H1 (cell line): ENCODE data around the gene CR2. TPM values are rescaled to one million over a fixed set of nuclear protein-coding genes. Genes with fewer than 3 reads are reported as not detected.

Experiments used
- CTCF ChIA-PET: fragments of 300-600 bp; sonication (Branson Sonifier 250); formaldehyde crosslinking; loops from one replicate; lab custom pipeline; 2021; ENCODE audit not compliant: partially characterized antibody; lab: Charles Lee
- POLR2A ChIA-PET: fragments of 300-600 bp; sonication (Branson Sonifier 250); formaldehyde crosslinking; loops from one replicate; lab custom pipeline; 2021; ENCODE audit warnings: inconsistent platforms; ENCODE audit not compliant: partially characterized antibody; lab: Charles Lee
- DNase-seq, 2 experiments: peaks; one replicate each; pipeline versions ENCODE4 v3.0.0 to v3.0.0-alpha.2; 2010 to 2022; ENCODE audit warnings: low spot score in 2 of 2, low read depth in 1 of 2, mixed read lengths in 1 of 2
- FAIRE-seq: peaks from 2 replicates; lab custom pipeline; 2011; peaks lifted over from hg19 to GRCh38; lab: Jason Lieb, UNC
- H2AFZ ChIP-seq: 2 replicates; pipeline ENCODE4 v1.8.1; 2012; ENCODE audit warnings: low read length, inconsistent platforms
- H2AK5ac ChIP-seq: 2 replicates; pipeline ENCODE4 v1.6.1; 2013; ENCODE audit warnings: low read depth, low read length
- H2BK120ac ChIP-seq: replicated peaks from 2 replicates; pipeline ENCODE3; 2013; ENCODE audit warnings: low read depth, low read length, inconsistent platforms
- H2BK12ac ChIP-seq: 2 replicates; pipeline ENCODE4 v1.6.1; 2013; ENCODE audit warnings: low read depth, low read length
- H2BK15ac ChIP-seq: 2 replicates; pipeline ENCODE4 v1.6.1; 2013; ENCODE audit warnings: low read length
- H2BK20ac ChIP-seq: 2 replicates; pipeline ENCODE4 v1.6.1; 2013; ENCODE audit warnings: low read length
- H2BK5ac ChIP-seq: 2 replicates; pipeline ENCODE4 v1.6.1; 2013; ENCODE audit warnings: low read depth, low read length
- H3K14ac ChIP-seq: 2 replicates; pipeline ENCODE4 v1.6.1; 2013; ENCODE audit warnings: inconsistent platforms; ENCODE audit not compliant: insufficient read length
- H3K18ac ChIP-seq: 2 replicates; pipeline ENCODE4 v1.6.1; 2013; ENCODE audit warnings: low read length; ENCODE audit errors: extremely low read depth
- H3K23ac ChIP-seq: 2 replicates; pipeline ENCODE4 v1.6.1; 2013; ENCODE audit warnings: inconsistent platforms; ENCODE audit not compliant: insufficient read length
- H3K23me2 ChIP-seq: 2 replicates; pipeline ENCODE4 v1.6.1; 2013; ENCODE audit warnings: low read depth, low read length
- H3K27ac ChIP-seq: 2 replicates; pipeline ENCODE4 v1.6.1; 2011; ENCODE audit warnings: low read depth, low read length, inconsistent platforms
- H3K27me3 ChIP-seq, 4 experiments: replicated peaks in 1 of 4; 1 replicate in 1 of 4; 2 replicates in 3 of 4; pipeline versions ENCODE4 v1.6.1 to v1.8.1; 2011 to 2013; ENCODE audit warnings: low read length in 3 of 4, mild to moderate bottlenecking in 3 of 4, inconsistent platforms in 2 of 4, mixed read lengths in 2 of 4, moderate library complexity in 1 of 4; ENCODE audit not compliant: control insufficient read depth in 3 of 4, insufficient read depth in 3 of 4; ENCODE audit errors: extremely low read depth in 1 of 4
- H3K36me3 ChIP-seq, 4 experiments: 2 replicates each; pipeline versions ENCODE4 v1.6.1 to v1.8.1; 2011 to 2013; ENCODE audit warnings: mild to moderate bottlenecking in 4 of 4, low read length in 3 of 4, moderate library complexity in 2 of 4, control low read depth in 1 of 4, inconsistent platforms in 1 of 4; ENCODE audit not compliant: insufficient read depth in 4 of 4, control insufficient read depth in 2 of 4
- H3K4ac ChIP-seq: replicated peaks from 2 replicates; pipeline ENCODE3; 2013; ENCODE audit warnings: low read length, low read depth, mixed read lengths, inconsistent platforms; ENCODE audit not compliant: insufficient read length
- H3K4me1 ChIP-seq, 4 experiments: replicated peaks in 1 of 4; 1 replicate in 1 of 4; 2 replicates in 3 of 4; pipeline versions ENCODE4 v1.6.1 to v1.8.1; 2011 to 2013; ENCODE audit warnings: low read length in 3 of 4, inconsistent platforms in 2 of 4, mixed read lengths in 1 of 4; ENCODE audit not compliant: insufficient read depth in 4 of 4, control insufficient read depth in 3 of 4
- H3K4me2 ChIP-seq, 2 experiments: 2 replicates each; pipeline versions ENCODE4 v1.6.1 to v1.8.1; 2011 to 2013; ENCODE audit warnings: low read depth in 2 of 2, low read length in 2 of 2, control low read depth in 1 of 2, inconsistent platforms in 1 of 2, mild to moderate bottlenecking in 1 of 2; ENCODE audit not compliant: insufficient read depth in 1 of 2
- H3K4me3 ChIP-seq, 4 experiments: fragments of 200-600, 300-600 bp in 1 of 4; sonication (generic), shearing (Covaris generic), sonication (Bioruptor Twin) in 1 of 4; 2 replicates each; pipeline versions ENCODE4 v1.5.1 to v1.8.1; 2011 to 2016; ENCODE audit warnings: low read length in 4 of 4, low read depth in 3 of 4, control low read depth in 2 of 4, inconsistent platforms in 2 of 4, mild to moderate bottlenecking in 2 of 4, mixed read lengths in 1 of 4, moderate library complexity in 1 of 4; ENCODE audit not compliant: insufficient read depth in 2 of 4; ENCODE audit errors: extremely low read depth in 1 of 4
- H3K56ac ChIP-seq: replicated peaks from 2 replicates; pipeline ENCODE3; 2013; ENCODE audit warnings: low read depth, mild to moderate bottlenecking, mixed read lengths, low read length, inconsistent platforms; ENCODE audit not compliant: insufficient read length
- H3K79me1 ChIP-seq: 2 replicates; pipeline ENCODE4 v1.6.1; 2013; ENCODE audit warnings: low read depth, low read length, control low read depth
- H3K79me2 ChIP-seq, 2 experiments: 2 replicates each; pipeline versions ENCODE4 v1.6.1 to v1.8.1; 2012 to 2013; ENCODE audit warnings: low read length in 2 of 2, mild to moderate bottlenecking in 2 of 2, inconsistent platforms in 1 of 2; ENCODE audit not compliant: insufficient read depth in 2 of 2, control insufficient read depth in 1 of 2
- H3K9ac ChIP-seq, 4 experiments: replicated peaks in 1 of 4; 1 replicate in 1 of 4; 2 replicates in 3 of 4; pipeline versions ENCODE4 v1.6.1 to v1.8.1; 2011 to 2013; ENCODE audit warnings: low read depth in 3 of 4, low read length in 3 of 4, control low read depth in 2 of 4, mild to moderate bottlenecking in 2 of 4, moderate library complexity in 2 of 4, inconsistent platforms in 1 of 4; ENCODE audit errors: extremely low read depth in 1 of 4
- H3K9me3 ChIP-seq, 2 experiments: 2 replicates each; pipeline versions ENCODE4 v1.6.1 to v1.8.1; 2012 to 2013; ENCODE audit warnings: mild to moderate bottlenecking in 2 of 2, moderate library complexity in 2 of 2, control low read depth in 1 of 2, inconsistent platforms in 1 of 2, low read depth in 1 of 2, low read length in 1 of 2, mixed read lengths in 1 of 2; ENCODE audit not compliant: insufficient read depth in 2 of 2
- H4K20me1 ChIP-seq, 2 experiments: replicated peaks in 1 of 2; 2 replicates each; pipeline versions ENCODE3 to v1.8.1; 2011 to 2013; ENCODE audit warnings: inconsistent platforms in 2 of 2, low read length in 2 of 2, mild to moderate bottlenecking in 1 of 2; ENCODE audit not compliant: insufficient read depth in 2 of 2, control insufficient read depth in 1 of 2
- H4K5ac ChIP-seq: 2 replicates; pipeline ENCODE4 v1.6.1; 2013; ENCODE audit warnings: low read length, low read depth, mixed read lengths, inconsistent platforms; ENCODE audit not compliant: insufficient read length
- H4K8ac ChIP-seq: 2 replicates; pipeline ENCODE4 v1.8.0; 2013; ENCODE audit warnings: mild to moderate bottlenecking, moderate library complexity, low read length, inconsistent platforms; ENCODE audit not compliant: insufficient read depth; ENCODE audit errors: extremely low read depth
- H4K91ac ChIP-seq: replicated peaks from 2 replicates; pipeline ENCODE3; 2013; ENCODE audit warnings: low read length, mixed read lengths, inconsistent platforms; ENCODE audit not compliant: insufficient read length
- ATF2 ChIP-seq: IDR thresholded peaks from 2 replicates; pipeline ENCODE4 v1.6.1; 2012; ENCODE audit warnings: low read length, inconsistent platforms
- BACH1 ChIP-seq: IDR thresholded peaks from 2 replicates; pipeline ENCODE4 v1.6.1; 2012; ENCODE audit warnings: low read length, improper control_type of control experiment
- CEBPB ChIP-seq: IDR thresholded peaks from 2 replicates; pipeline ENCODE4 v1.6.1; 2012; ENCODE audit warnings: low read depth, low read length
- FOSL1 ChIP-seq: IDR thresholded peaks from 2 replicates; pipeline ENCODE4 v1.6.1; 2011; ENCODE audit warnings: mild to moderate bottlenecking, low read depth, low read length, moderate library complexity; ENCODE audit not compliant: insufficient read depth
- GABPA ChIP-seq: IDR thresholded peaks from 2 replicates; pipeline ENCODE4 v1.6.1; 2011; ENCODE audit warnings: mild to moderate bottlenecking, low read length, moderate library complexity, borderline replicate concordance; ENCODE audit not compliant: insufficient read depth
- PHF8 ChIP-seq: fragments of 200-600 bp; sonication (generic); conservative IDR thresholded peaks from 2 replicates; pipeline ENCODE4 v1.7.1; 2012; ENCODE audit warnings: low read depth, mild to moderate bottlenecking, inconsistent platforms, low read length, moderate library complexity
- POLR2AphosphoS5 ChIP-seq: IDR thresholded peaks from 2 replicates; pipeline ENCODE4 v1.6.1; 2011; ENCODE audit warnings: low read depth, low read length
- POU5F1 ChIP-seq: IDR thresholded peaks from 2 replicates; pipeline ENCODE4 v1.6.1; 2011; ENCODE audit warnings: low read depth, mild to moderate bottlenecking, low read length, moderate library complexity
- SAP30 ChIP-seq: fragments of 300-600 bp; sonication (generic); IDR thresholded peaks from 2 replicates; pipeline ENCODE4 v1.7.1; 2012; ENCODE audit warnings: low read length, moderate library complexity, mild to moderate bottlenecking, inconsistent platforms; ENCODE audit not compliant: insufficient read depth, insufficient replicate concordance
- SIN3A ChIP-seq, 2 experiments: IDR thresholded peaks in 1 of 2; conservative IDR thresholded peaks in 1 of 2; 2 replicates each; pipeline ENCODE4 v1.6.1; 2011 to 2012; ENCODE audit warnings: low read length in 2 of 2, improper control_type of control experiment in 1 of 2, low read depth in 1 of 2, mild to moderate bottlenecking in 1 of 2
- SP4 ChIP-seq: IDR thresholded peaks from 2 replicates; pipeline ENCODE4 v1.6.1; 2012; ENCODE audit warnings: low read length, inconsistent platforms
- TAF7 ChIP-seq: optimal IDR thresholded peaks from 2 replicates; pipeline ENCODE3; 2011; ENCODE audit warnings: low read depth, mild to moderate bottlenecking, inconsistent platforms, low read length, moderate library complexity, borderline replicate concordance
- TBP ChIP-seq: IDR thresholded peaks from 2 replicates; pipeline ENCODE4 v1.6.1; 2011; ENCODE audit warnings: low read depth, low read length, improper control_type of control experiment
- WGBS, 2 experiments: shearing (Covaris generic) in 1 of 2; methylation state at CpG; one replicate each; pipeline versions ENCODE4 v1.1.6 to v1.1.7; 2013 to 2015; ENCODE audit warnings: low lambda C conversion rate in 2 of 2, mixed read lengths in 2 of 2, inconsistent platforms in 1 of 2, low coverage in 1 of 2, missing lambda C conversion rate in 1 of 2; ENCODE audit not compliant: insufficient replicate concordance in 2 of 2, insufficient coverage in 1 of 2, insufficient read length in 1 of 2; ENCODE audit errors: extremely low coverage in 1 of 2, missing lambda C conversion rate in 1 of 2; 5-methylcytosine and 5-hydroxymethylcytosine counted together
- polyA plus RNA-seq, 7 experiments: library from polyadenylated mRNA; depleted of rRNA in 3 of 7; stranded (reverse) in 5 of 7; unstranded in 2 of 7; fragments of >200 nt in 5 of 7; fragments of 200-250 nt in 2 of 7; gene quantifications; 1 replicate in 5 of 7; 2 replicates in 1 of 7; 4 replicates in 1 of 7; pipeline versions ENCODE4 v1.2.1 to v1.2.3, GENCODE V29; 2011 to 2013; ENCODE audit warnings: missing spikeins in 2 of 7, mixed read lengths in 2 of 7
- total RNA-seq: library from RNA; stranded (reverse); fragmentation: NEBNext Ultra II Directional; extraction: Animal tissue kit (Norgen Biotek cat#: 25700); gene quantifications from 2 replicates; pipeline ENCODE4 v1.2.1, GENCODE V29; 2021

Gene CR2
- total and polyA plus RNA-seq, 2 of the 8 experiments (the other 6 are each of a cell fraction or from before 2014, with no cell fraction given): 1.7 to 3.0 TPM

- POLR2A ChIA-PET: no interaction called here
- no peak overlapping the region for H3K9ac ChIP-seq
- WGBS, 2 experiments: 91% methylated on average over 9 of the region's 9 CpGs; no CpG with 5 or more reads in 1 of the 2 experiments
- no peak for TF ChIP-seq SAP30
- TF ChIP-seq GABPA: no peak
- no peak for TF ChIP-seq SIN3A (conservative IDR thresholded peaks at IDR 0.05 in 1 of 2, IDR thresholded peaks at IDR 0.05 in 1 of 2; ENCODE audit: low read depth in 1 of 2, low read length in 2 of 2)
- TF ChIP-seq PHF8: no peak
- no peak for TF ChIP-seq POU5F1
- TF ChIP-seq CEBPB: no peak
- TF ChIP-seq TAF7: no peak
- no peak for TF ChIP-seq ATF2
- TF ChIP-seq POLR2AphosphoS5: no peak
- TF ChIP-seq SP4: no peak
- TF ChIP-seq FOSL1: no peak
- TF ChIP-seq BACH1: no peak
- no peak for TF ChIP-seq TBP
Observed at GRCh38 chr1:207421078-207421477, 33.0 kb upstream of the CR2 start.

More at GRCh38 chr1:207421078-207421477, 33.0 kb upstream of the CR2 start:
- Histone ChIP-seq H2BK15ac (no peak overlapping the region), H4K5ac (no peak overlapping the region), H3K14ac (no peak overlapping the region), H3K4me3 (no peak overlapping the region), H3K4me2 (no peak overlapping the region), H3K18ac (no peak overlapping the region), H2AFZ (no peak overlapping the region), H4K8ac (no peak overlapping the region; the same call in 1 of the 2 replicates), H3K36me3 (no peaks in the 10 kb centered on the region), H4K91ac (no peak overlapping the region), H3K79me1 (no peaks in the 10 kb centered on the region), H3K23ac (no peak overlapping the region), H2AK5ac (no peak overlapping the region), H3K4me1 (peaks cover 0 to 3% (median 0%) of the 10 kb centered on the region in 4 experiments; a peak in 1 of 7 replicates), H3K23me2 (no peaks in the 10 kb centered on the region), H3K79me2 (no peaks in the 10 kb centered on the region), H3K56ac (no peak overlapping the region), H2BK12ac (no peak overlapping the region), H3K4ac (no peak overlapping the region), H3K9me3 (no peaks in the 10 kb centered on the region), H3K27ac (no peak overlapping the region), H4K20me1 (no peaks in the 10 kb centered on the region), H2BK120ac (no peak overlapping the region), H3K27me3 (no peaks in the 10 kb centered on the region), H2BK5ac (no peak overlapping the region), H2BK20ac (no peak overlapping the region)
- FAIRE-seq (no peak), DNase-seq (no peak)
- CTCF ChIA-PET: interaction anchor here (1.6 to 2.1 kb wide), 2 partner anchors 15 to 16 kb away, joined by 6 read pairs; no protein-coding TSS in a partner anchor
